ENCODE measurements around the gene MEGF11. TPM values are rescaled to one million over a fixed set of nuclear protein-coding genes. Genes with fewer than 3 reads are reported as not detected.

MEGF11 gene
- total RNA-seq, 4 donors from 2014 or later, result 0.23 to 0.33 TPM; not detected in 2

DNA sequence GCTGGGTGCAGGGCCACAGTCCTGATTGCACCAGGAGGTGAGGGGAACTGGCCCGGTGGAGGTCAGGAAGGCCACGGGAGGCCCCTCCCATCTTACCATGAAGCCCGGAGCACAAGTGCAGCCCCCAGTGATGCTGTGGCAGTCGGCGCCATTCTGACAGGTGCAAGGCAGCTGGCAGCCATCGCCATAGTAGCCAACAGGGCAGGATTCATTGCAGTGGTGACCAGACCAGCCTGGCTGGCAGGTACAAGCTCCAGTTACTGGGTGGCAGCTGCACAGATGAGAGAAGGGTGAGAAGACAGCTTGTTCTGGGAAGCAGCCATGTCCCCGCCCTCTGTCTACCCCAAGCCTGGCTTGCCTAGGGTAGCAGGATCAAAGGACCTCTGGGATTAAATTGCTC lies 296.1 kb downstream of the MEGF11 start:
- no peaks in the 10 kb centered on the region for H3K36me3 ChIP-seq
- no peak overlapping the region for H3K4me3 ChIP-seq
- H3K9me3 ChIP-seq, result no peaks in the 10 kb centered on the region
- DNase-seq (ENCODE audit: extremely low spot score), result no peak
- intact Hi-C loops (cut with DNase I), result no loop called here
- no peaks in the 10 kb centered on the region for H3K4me1 ChIP-seq
- 69% methylated on average over 6 of the region's 7 CpGs for WGBS
- TF ChIP-seq POLR2A (IDR thresholded peaks at IDR 0.05; ENCODE audit: low read depth) (no peak), POLR2AphosphoS5 (IDR thresholded peaks at IDR 0.05) (no peak), EP300 (IDR thresholded peaks at IDR 0.05) (no peak)
- TF ChIP-seq, protein P1, sequence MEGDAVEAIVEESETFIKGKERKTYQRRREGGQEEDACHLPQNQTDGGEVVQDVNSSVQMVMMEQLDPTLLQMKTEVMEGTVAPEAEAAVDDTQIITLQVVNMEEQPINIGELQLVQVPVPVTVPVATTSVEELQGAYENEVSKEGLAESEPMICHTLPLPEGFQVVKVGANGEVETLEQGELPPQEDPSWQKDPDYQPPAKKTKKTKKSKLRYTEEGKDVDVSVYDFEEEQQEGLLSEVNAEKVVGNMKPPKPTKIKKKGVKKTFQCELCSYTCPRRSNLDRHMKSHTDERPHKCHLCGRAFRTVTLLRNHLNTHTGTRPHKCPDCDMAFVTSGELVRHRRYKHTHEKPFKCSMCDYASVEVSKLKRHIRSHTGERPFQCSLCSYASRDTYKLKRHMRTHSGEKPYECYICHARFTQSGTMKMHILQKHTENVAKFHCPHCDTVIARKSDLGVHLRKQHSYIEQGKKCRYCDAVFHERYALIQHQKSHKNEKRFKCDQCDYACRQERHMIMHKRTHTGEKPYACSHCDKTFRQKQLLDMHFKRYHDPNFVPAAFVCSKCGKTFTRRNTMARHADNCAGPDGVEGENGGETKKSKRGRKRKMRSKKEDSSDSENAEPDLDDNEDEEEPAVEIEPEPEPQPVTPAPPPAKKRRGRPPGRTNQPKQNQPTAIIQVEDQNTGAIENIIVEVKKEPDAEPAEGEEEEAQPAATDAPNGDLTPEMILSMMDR (IDR thresholded peaks at IDR 0.05), result no peak
- no peak overlapping the region for H3K27ac ChIP-seq (replicated peaks in 1 of 4)
- H3K27me3 ChIP-seq, result peaks cover 0 to 31% (median 0%) of the 10 kb centered on the region in 4 donors

DNA sequence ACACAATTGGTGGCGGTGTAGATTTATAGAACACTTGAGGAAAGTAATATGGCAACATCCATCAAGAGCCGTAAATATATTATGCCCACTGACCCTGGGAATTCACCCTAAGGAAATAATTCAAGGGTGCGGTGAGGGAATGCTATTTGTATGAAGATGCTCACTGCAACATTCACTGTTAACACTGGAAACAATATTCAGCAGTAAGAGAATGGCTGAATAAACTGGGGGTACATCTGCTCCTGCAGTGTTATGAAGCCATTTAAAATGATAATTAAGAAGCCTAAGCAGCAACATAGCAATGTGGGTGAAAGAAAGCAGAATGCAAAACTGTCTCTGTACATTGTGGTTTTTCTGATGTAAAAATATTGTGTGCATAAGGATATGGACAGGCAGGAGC lies 296.7 kb downstream of the MEGF11 start:
- intact Hi-C loops (cut with DNase I), result no loop called here
- Histone ChIP-seq H3K36me3 (no peaks in the 10 kb centered on the region), H3K9me3 (no peaks in the 10 kb centered on the region), H3K4me3 (no peak overlapping the region), H3K27ac (replicated peaks in 1 of 4) (no peak overlapping the region), H3K27me3 (peaks cover 0 to 31% (median 0%) of the 10 kb centered on the region in 4 donors), H3K4me1 (no peaks in the 10 kb centered on the region)
- DNase-seq (ENCODE audit: extremely low spot score), result no peak
- TF ChIP-seq EP300 (IDR thresholded peaks at IDR 0.05), result no peak
- TF ChIP-seq POLR2A (IDR thresholded peaks at IDR 0.05; ENCODE audit: low read depth), result no peak
- TF ChIP-seq POLR2AphosphoS5 (IDR thresholded peaks at IDR 0.05), result no peak
- TF ChIP-seq, protein P1 (IDR thresholded peaks at IDR 0.05), result no peak
- WGBS, result 89% methylated on average over 3 of the region's 3 CpGs

DNA sequence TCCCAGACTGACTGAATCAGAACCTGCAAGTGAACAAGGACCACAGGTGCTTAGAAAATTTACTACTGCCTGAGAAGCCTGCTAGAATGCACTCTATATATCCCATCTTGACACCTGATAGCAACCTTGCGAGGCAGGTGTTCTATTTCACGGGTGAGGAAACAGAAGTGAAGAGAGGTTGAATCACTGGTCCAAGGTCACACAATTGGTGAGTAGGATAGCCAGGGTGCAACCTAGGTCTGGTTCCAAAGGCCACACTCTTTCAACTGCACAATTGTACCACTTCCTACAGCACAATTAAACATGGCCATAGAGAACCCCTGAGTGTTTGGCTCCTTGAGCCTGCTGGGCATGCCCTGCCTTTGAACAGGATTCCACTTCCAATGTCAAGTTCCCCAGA lies 297.2 kb downstream of the MEGF11 start:
- Histone ChIP-seq H3K4me3 (no peak overlapping the region), H3K27ac (replicated peaks in 1 of 4) (no peak overlapping the region), H3K27me3 (peaks cover 0 to 32% (median 0%) of the 10 kb centered on the region in 4 donors), H3K4me1 (no peaks in the 10 kb centered on the region), H3K9me3 (no peaks in the 10 kb centered on the region), H3K36me3 (no peaks in the 10 kb centered on the region)
- TF ChIP-seq, protein P1 (IDR thresholded peaks at IDR 0.05), result no peak
- TF ChIP-seq POLR2A (IDR thresholded peaks at IDR 0.05; ENCODE audit: low read depth) (no peak), EP300 (IDR thresholded peaks at IDR 0.05) (no peak), POLR2AphosphoS5 (IDR thresholded peaks at IDR 0.05) (no peak)
- WGBS, result 100% methylated on average over 2 of the region's 2 CpGs
- intact Hi-C loops (cut with DNase I), result no loop called here
- no peak for DNase-seq (ENCODE audit: extremely low spot score)

DNA sequence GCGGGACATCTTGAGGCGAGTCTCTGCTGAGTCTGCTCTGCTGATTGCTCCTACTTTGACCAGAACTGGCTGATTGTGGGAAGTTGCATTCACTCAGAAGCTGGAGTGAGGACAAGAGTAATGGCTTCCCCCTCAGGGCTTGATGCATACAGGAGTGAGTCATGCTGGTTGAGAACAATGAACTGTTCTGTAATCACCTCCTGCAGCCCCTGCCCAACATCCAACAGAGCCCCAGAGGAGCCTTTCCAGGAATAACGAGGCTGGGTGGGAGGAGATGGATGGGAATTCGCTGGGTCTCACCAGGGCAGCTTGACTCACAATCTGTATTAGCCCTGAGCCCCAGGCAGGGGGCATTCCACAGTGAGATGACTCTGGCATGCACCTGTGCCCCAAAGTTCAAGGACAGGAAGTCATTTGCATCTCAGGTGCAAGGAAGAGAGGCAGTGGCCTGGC lies 299.2 kb downstream of the MEGF11 start:
- Histone ChIP-seq H3K27me3 (peaks cover 0 to 39% (median 0%) of the 10 kb centered on the region in 4 donors), H3K9me3 (no peaks in the 10 kb centered on the region), H3K4me1 (no peaks in the 10 kb centered on the region), H3K4me3 (no peak overlapping the region), H3K36me3 (no peaks in the 10 kb centered on the region), H3K27ac (replicated peaks in 1 of 4) (no peak overlapping the region)
- no peak for DNase-seq (ENCODE audit: extremely low spot score)
- intact Hi-C loops (cut with DNase I), result no loop called here
- TF ChIP-seq POLR2AphosphoS5 (IDR thresholded peaks at IDR 0.05) (no peak), POLR2A (IDR thresholded peaks at IDR 0.05; ENCODE audit: low read depth) (no peak), EP300 (IDR thresholded peaks at IDR 0.05) (no peak)
- TF ChIP-seq, protein P1 (IDR thresholded peaks at IDR 0.05), result no peak
- 82% methylated on average over 3 of the region's 4 CpGs for WGBS

DNA sequence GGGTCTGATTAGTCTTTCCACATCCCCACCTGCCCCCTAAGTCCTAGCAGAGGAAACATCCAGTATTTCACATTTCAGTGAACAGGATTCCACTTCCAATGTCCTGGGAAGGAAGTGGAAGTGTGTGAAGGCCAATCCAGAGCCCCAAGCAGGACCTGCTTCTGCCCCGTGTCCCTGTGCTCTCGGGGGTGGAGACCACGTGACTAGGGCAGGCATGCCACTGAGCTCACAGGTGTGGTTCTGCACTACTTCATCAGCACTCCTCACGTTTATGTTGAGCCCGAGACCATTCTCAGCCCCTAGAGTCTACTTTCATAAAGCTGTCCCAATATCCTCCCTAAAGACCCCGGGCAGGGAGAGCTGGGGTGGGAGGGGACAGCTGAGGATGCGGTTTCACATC lies 299.9 kb downstream of the MEGF11 start:
- TF ChIP-seq POLR2AphosphoS5 (IDR thresholded peaks at IDR 0.05) (no peak), EP300 (IDR thresholded peaks at IDR 0.05) (no peak), POLR2A (IDR thresholded peaks at IDR 0.05; ENCODE audit: low read depth) (no peak)
- TF ChIP-seq, protein P1 (IDR thresholded peaks at IDR 0.05), result no peak
- intact Hi-C loops (cut with DNase I), result no loop called here
- H3K4me3 ChIP-seq, result no peak overlapping the region
- 75% methylated on average over 7 of the region's 7 CpGs for WGBS
- DNase-seq (ENCODE audit: extremely low spot score), result no peak
- peaks cover 0 to 43% (median 0%) of the 10 kb centered on the region in 4 donors for H3K27me3 ChIP-seq
- H3K9me3 ChIP-seq, result no peaks in the 10 kb centered on the region
- H3K36me3 ChIP-seq, result no peaks in the 10 kb centered on the region
- no peak overlapping the region for H3K27ac ChIP-seq (replicated peaks in 1 of 4)
- no peaks in the 10 kb centered on the region for H3K4me1 ChIP-seq
